ENCODE results near the gene GAREM2. TPM values are rescaled to one million over a fixed set of nuclear protein-coding genes. Genes with fewer than 3 reads are reported as not detected.

Gene GAREM2
- total RNA-seq, 1 experiment from 2014 or later, result 0.96 TPM

DNA sequence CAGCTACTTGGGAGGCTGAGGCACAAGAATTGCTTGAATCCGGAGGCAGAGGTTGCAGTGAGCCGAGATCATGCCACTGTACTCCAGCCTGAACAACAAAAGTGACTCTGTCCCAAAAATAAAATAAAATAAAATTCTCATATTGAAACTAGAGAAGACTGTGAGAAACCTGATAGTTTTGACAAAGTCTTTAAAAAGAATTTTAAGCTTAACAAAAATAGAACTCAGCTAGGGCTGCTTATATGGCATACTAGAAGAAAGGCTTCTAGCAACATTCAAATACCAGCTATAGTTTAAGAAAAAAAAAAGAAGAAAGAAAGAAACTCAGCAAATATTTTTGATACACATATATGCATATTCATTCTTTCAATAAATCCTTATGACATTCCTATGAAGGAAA lies 57.9 kb downstream of the GAREM2 start:
- H2AFZ ChIP-seq, result no peak overlapping the region
- no peak overlapping the region for H3K4me3 ChIP-seq
- no peaks in the 10 kb centered on the region; the same call in 1 of the 2 replicates for H3F3A ChIP-seq (ENCODE audit: insufficient read depth, low read depth)
- no peaks in the 10 kb centered on the region; the same call in 1 of the 2 replicates for H4K20me1 ChIP-seq (ENCODE audit: insufficient read depth)
- ChIA-PET CTCF (no interaction called here), POLR2A (ENCODE audit: unreplicated experiment) (interaction anchor here (0.6 kb wide), 1 partner anchor 39 kb away, joined by 3 read pairs; no protein-coding TSS in a partner anchor)
- DNase-seq, result no peak
- H3K9me3 ChIP-seq (ENCODE audit: insufficient read depth, low read depth), result no peaks in the 10 kb centered on the region
- H3K79me2 ChIP-seq (ENCODE audit: low read depth), result no peaks in the 10 kb centered on the region
- BruUV-seq (replicated peaks), result no TSS peak
- no peaks in the 10 kb centered on the region for H3K9me2 ChIP-seq (ENCODE audit: insufficient read depth)
- H3K4me1 ChIP-seq (replicated peaks; ENCODE audit: insufficient read depth), result no peaks in the 10 kb centered on the region
- intact Hi-C loops (cut with micrococcal nuclease; ENCODE audit: unreplicated experiment), result loop anchor here (10.0 kb wide), 1 partner anchor 514 kb away; no protein-coding TSS in a partner anchor
- no peak overlapping the region for H3K27ac ChIP-seq
- TF ChIP-seq, protein P1, sequence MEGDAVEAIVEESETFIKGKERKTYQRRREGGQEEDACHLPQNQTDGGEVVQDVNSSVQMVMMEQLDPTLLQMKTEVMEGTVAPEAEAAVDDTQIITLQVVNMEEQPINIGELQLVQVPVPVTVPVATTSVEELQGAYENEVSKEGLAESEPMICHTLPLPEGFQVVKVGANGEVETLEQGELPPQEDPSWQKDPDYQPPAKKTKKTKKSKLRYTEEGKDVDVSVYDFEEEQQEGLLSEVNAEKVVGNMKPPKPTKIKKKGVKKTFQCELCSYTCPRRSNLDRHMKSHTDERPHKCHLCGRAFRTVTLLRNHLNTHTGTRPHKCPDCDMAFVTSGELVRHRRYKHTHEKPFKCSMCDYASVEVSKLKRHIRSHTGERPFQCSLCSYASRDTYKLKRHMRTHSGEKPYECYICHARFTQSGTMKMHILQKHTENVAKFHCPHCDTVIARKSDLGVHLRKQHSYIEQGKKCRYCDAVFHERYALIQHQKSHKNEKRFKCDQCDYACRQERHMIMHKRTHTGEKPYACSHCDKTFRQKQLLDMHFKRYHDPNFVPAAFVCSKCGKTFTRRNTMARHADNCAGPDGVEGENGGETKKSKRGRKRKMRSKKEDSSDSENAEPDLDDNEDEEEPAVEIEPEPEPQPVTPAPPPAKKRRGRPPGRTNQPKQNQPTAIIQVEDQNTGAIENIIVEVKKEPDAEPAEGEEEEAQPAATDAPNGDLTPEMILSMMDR (conservative IDR thresholded peaks at IDR 0.05), result no peak
- no peak for TF ChIP-seq EZH2 (IDR thresholded peaks at IDR 0.05; ENCODE audit: low read depth)
- peaks cover 51% of the 10 kb centered on the region for H3K36me3 ChIP-seq (ENCODE audit: low read depth)
- no peak overlapping the region for H3K4me2 ChIP-seq
- H3K27me3 ChIP-seq (ENCODE audit: insufficient read depth, low read depth), result no peaks in the 10 kb centered on the region

DNA sequence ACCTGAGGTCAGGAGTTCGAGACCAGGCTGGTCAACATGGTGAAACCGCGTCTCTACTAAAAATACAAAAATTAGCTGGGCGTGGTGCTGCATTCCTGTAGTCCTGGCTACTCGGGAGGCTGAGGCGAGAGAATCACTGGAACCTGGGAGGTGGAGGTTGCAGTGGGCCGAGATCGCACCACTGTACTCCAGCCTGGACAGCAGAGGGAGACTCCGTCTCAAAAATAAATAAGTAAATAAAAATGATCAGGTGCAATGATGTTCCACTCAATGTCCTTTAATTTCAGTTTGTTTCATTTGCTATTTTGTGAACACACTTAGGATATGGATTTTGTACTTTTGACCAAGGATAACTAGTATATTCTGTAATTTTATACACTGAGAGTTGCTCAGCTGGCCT lies 62.2 kb downstream of the GAREM2 start:
- Histone ChIP-seq H3K4me1 (replicated peaks; ENCODE audit: insufficient read depth) (peaks cover 2% of the 10 kb centered on the region), H3K27me3 (ENCODE audit: insufficient read depth, low read depth) (no peaks in the 10 kb centered on the region), H3K79me2 (ENCODE audit: low read depth) (peaks cover 21% of the 10 kb centered on the region), H4K20me1 (ENCODE audit: insufficient read depth) (peaks cover 2% of the 10 kb centered on the region), H3K4me2 (no peak overlapping the region), H3F3A (ENCODE audit: insufficient read depth, low read depth) (no peaks in the 10 kb centered on the region; the same call in 1 of the 2 replicates), H3K36me3 (ENCODE audit: low read depth) (peaks cover 40% of the 10 kb centered on the region), H2AFZ (no peak overlapping the region), H3K9me3 (ENCODE audit: insufficient read depth, low read depth) (no peaks in the 10 kb centered on the region), H3K27ac (no peak overlapping the region), H3K4me3 (no peak overlapping the region), H3K9me2 (ENCODE audit: insufficient read depth) (no peaks in the 10 kb centered on the region)
- ChIA-PET CTCF (interaction anchor here (0.7 kb wide), 1 partner anchor 82 kb away, joined by 5 read pairs; no protein-coding TSS in a partner anchor), POLR2A (ENCODE audit: unreplicated experiment) (interaction anchor here (0.7 kb wide), 1 partner anchor 205 kb away, joined by 3 read pairs; no protein-coding TSS in a partner anchor)
- intact Hi-C loops (cut with micrococcal nuclease; ENCODE audit: unreplicated experiment), result loop anchor here (2.0 to 10.0 kb wide), 2 partner anchors 96 to 510 kb away; no protein-coding TSS in a partner anchor
- no TSS peak for BruUV-seq (replicated peaks)
- TF ChIP-seq, protein P1 (conservative IDR thresholded peaks at IDR 0.05), result peak; percentile 55
- TF ChIP-seq EZH2 (IDR thresholded peaks at IDR 0.05; ENCODE audit: low read depth), result no peak
- DNase-seq, result no peak

DNA sequence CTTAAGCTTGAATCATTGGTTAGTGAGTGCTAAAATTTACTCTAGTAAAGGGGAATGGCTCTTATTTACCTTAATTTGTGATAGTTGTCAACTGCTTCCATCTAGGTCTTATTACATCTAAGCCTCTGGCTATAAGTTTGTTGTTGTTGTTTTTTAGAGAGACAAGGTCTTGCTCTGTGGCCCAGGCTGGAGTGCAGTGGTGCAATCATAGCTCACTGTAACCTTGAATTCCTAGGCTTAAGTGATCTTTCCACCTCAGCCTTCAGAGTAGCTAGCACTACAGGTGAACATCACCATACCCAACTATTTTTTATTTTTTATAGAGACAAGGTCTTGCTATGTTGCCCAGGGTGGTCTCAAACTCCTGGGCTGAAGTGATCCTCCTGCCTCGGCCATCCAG lies 65.0 kb downstream of the GAREM2 start:
- Histone ChIP-seq H3K4me3 (no peak overlapping the region), H3K27ac (no peak overlapping the region), H3F3A (ENCODE audit: insufficient read depth, low read depth) (0 out of 2 replicates have a peak, but pooled peaks cover 6% of the 10 kb centered on the region), H4K20me1 (ENCODE audit: insufficient read depth) (peaks cover 9% of the 10 kb centered on the region), H3K4me1 (replicated peaks; ENCODE audit: insufficient read depth) (peaks cover 26% of the 10 kb centered on the region), H3K9me2 (ENCODE audit: insufficient read depth) (no peaks in the 10 kb centered on the region), H3K4me2 (no peak overlapping the region), H3K27me3 (ENCODE audit: insufficient read depth, low read depth) (no peaks in the 10 kb centered on the region), H2AFZ (no peak overlapping the region), H3K36me3 (ENCODE audit: low read depth) (peaks cover 21% of the 10 kb centered on the region), H3K9me3 (ENCODE audit: insufficient read depth, low read depth) (no peaks in the 10 kb centered on the region), H3K79me2 (ENCODE audit: low read depth) (peaks cover 49% of the 10 kb centered on the region)
- POLR2A ChIA-PET (ENCODE audit: unreplicated experiment), result no interaction called here
- CTCF ChIA-PET, result no interaction called here
- BruUV-seq (replicated peaks), result no TSS peak
- TF ChIP-seq, protein P1 (conservative IDR thresholded peaks at IDR 0.05), result no peak
- no peak for TF ChIP-seq EZH2 (IDR thresholded peaks at IDR 0.05; ENCODE audit: low read depth)
- no peak for DNase-seq
- intact Hi-C loops (cut with micrococcal nuclease; ENCODE audit: unreplicated experiment), result loop anchor here (10.0 kb wide), 1 partner anchor 507 kb away; no protein-coding TSS in a partner anchor

All from PC-9 (cell line).